ENCODE measurements around the gene MAGED4B. TPM values are rescaled to one million over a fixed set of nuclear protein-coding genes. Genes with fewer than 3 reads are reported as not detected.

Gene MAGED4B
- total RNA-seq, 1 donor from 2014 or later: 19.6 TPM

- intact Hi-C loops (cut with DNase I): no loop called here
- no peaks in the 10 kb centered on the region for H3K4me1 ChIP-seq
- no peaks in the 10 kb centered on the region for H3K27me3 ChIP-seq
- no peak overlapping the region for H3K27ac ChIP-seq
- no peak for TF ChIP-seq POLR2AphosphoS5 (IDR thresholded peaks at IDR 0.05; ENCODE audit: insufficient read depth in 1 of 2, low read depth in 1 of 2)
- TF ChIP-seq POLR2A (IDR thresholded peaks at IDR 0.05): no peak
- DNase-seq (ENCODE audit: extremely low spot score in 2 of 2): no peak
- H3K9me3 ChIP-seq: no peaks in the 10 kb centered on the region
- no peaks in the 10 kb centered on the region for H3K36me3 ChIP-seq
- H3K4me3 ChIP-seq: no peak overlapping the region
Observed at GRCh38 chrX:52031371-52031770, 37.6 kb downstream of the MAGED4B start.

- no peaks in the 10 kb centered on the region for H3K36me3 ChIP-seq
- H3K4me3 ChIP-seq: no peak overlapping the region
- H3K4me1 ChIP-seq: no peaks in the 10 kb centered on the region
- no peaks in the 10 kb centered on the region for H3K27me3 ChIP-seq
- TF ChIP-seq POLR2A (IDR thresholded peaks at IDR 0.05) (no peak), POLR2AphosphoS5 (IDR thresholded peaks at IDR 0.05; ENCODE audit: insufficient read depth in 1 of 2, low read depth in 1 of 2) (no peak), CTCF (IDR thresholded peaks at IDR 0.05) (no peak)
- no peak for DNase-seq (ENCODE audit: extremely low spot score in 2 of 2)
- H3K9me3 ChIP-seq: no peaks in the 10 kb centered on the region
- intact Hi-C loops (cut with DNase I): no loop called here
- H3K27ac ChIP-seq: no peak overlapping the region
Observed at GRCh38 chrX:52015794-52016193, 53.2 kb downstream of the MAGED4B start.

Small RNAs within 50 kb of the gene (small RNA-seq; reads per million reads assigned to genes)
- gene SNORA11E: not detected

Other genes starting within 250 kb of the MAGED4B start
- 50.1 TPM for gene MAGED1, start 175.6 kb downstream of the MAGED4B start, total RNA-seq
- 2.7 TPM for gene MAGED4, start 115.7 kb upstream of the MAGED4B start, total RNA-seq